CD4-positive, alpha-beta T cell treated with Interleukin-12 subunit alpha and Interleukin-12 subunit beta, for 1 hour (primary cell): ENCODE measurements around the gene LMAN2L.
A peak's percentile ranks its signal among the peaks of the same experiment; 100 is the strongest.

Source experiments
- DNase-seq: peaks from one replicate; pipeline ENCODE4 v3.0.0-alpha.2; 2020

LMAN2L gene

DNA sequence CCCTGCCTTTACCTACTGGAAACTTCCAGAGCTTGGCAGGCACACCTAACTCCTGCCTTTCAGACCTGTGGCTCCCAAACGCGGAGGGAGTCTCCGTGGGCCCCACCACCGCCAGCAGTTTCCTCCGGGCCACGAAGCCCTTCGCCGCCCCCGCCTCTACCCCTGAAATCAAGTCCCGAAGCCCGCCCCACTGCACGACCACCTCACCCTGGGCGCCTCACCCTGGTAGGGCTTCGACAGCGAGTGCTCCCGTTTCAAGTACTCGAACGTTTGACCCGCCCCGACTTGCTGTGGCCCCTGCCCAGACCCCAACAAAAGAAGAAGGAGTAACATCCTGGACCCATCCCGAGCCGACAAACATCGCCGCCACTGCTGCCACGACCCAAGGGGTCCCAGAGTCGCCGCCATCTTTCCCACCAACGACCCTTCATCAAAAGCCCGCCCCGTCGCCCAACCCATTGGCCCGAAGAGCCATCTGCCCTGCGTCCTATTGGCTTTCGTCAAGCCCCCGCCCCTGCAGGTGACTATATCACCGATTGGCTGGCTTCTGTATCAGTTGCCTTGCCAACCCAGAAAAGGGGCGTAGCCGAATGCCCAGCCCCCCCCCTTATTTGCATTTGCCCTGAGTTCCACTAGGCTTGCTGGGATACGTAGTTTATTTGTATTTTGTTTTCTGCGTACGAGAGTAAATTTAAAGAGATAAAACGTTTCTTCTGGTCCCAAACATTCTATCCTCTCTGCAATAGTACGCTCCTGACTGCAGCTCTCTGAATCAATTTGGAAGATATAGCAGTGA, at the start of gene LMAN2L:
LMAN2L (minus strand) TSS at position 432 of the 796 bp plus-strand sequence; CDS start at position 408, 24 bp downstream.
- DNase-seq = peak; percentile 97

GRCh38 chr2:96789245-96789617, 49.4 kb upstream of the LMAN2L start:
- no peak for DNase-seq

- DNase-seq = no peak
Measured at GRCh38 chr2:96788442-96789244, 48.8 kb upstream of the LMAN2L start.

- no peak for DNase-seq
Measured at GRCh38 chr2:96787411-96787810, 47.5 kb upstream of the LMAN2L start.

DNA sequence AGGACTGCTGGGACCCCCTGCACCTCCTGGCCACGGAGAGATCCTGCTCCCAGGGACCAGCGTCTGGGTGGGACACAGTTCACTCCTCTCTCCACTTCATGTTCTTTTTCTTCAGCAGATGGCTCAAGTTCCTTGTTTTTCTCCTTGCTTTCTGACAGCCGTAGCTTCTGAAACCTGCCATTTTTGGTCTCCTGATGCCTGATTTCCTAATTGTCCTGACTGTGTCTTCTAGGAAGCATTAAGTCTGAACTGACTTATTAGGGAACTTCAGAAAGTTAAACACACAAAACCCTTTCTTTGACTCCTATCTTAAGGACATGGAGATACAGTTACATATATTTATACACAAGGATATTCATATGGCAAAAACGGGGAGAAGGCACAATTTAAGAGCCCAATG, 43.5 kb upstream of the LMAN2L start:
- DNase-seq = no peak

DNA sequence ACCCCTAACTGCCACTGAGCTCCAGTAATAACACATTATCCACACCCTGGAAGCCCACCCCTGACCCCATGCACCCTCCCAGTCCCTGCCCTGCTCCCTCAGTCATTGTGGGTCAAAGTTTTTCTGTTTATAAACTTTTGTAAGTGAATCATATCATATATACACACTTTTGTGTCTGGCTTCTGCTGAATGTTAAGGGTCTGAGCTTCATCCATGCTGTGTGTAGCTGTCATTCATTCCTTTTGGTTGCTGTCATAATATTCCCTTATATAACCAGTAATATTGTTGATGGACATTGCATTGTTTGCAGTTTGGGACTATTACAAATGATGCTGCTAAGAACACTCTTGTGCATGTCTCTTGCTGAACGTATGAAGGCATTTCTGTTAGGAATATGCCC, 35.3 kb upstream of the LMAN2L start:
- no peak for DNase-seq

- DNase-seq = peak; percentile 67
Measured at GRCh38 chr2:96773922-96774321, 34.1 kb upstream of the LMAN2L start.

- no peak for DNase-seq
Measured at GRCh38 chr2:96772903-96773671, 33.2 kb upstream of the LMAN2L start.

- no peak for DNase-seq
Measured at GRCh38 chr2:96771796-96772618, 32.1 kb upstream of the LMAN2L start.

DNA sequence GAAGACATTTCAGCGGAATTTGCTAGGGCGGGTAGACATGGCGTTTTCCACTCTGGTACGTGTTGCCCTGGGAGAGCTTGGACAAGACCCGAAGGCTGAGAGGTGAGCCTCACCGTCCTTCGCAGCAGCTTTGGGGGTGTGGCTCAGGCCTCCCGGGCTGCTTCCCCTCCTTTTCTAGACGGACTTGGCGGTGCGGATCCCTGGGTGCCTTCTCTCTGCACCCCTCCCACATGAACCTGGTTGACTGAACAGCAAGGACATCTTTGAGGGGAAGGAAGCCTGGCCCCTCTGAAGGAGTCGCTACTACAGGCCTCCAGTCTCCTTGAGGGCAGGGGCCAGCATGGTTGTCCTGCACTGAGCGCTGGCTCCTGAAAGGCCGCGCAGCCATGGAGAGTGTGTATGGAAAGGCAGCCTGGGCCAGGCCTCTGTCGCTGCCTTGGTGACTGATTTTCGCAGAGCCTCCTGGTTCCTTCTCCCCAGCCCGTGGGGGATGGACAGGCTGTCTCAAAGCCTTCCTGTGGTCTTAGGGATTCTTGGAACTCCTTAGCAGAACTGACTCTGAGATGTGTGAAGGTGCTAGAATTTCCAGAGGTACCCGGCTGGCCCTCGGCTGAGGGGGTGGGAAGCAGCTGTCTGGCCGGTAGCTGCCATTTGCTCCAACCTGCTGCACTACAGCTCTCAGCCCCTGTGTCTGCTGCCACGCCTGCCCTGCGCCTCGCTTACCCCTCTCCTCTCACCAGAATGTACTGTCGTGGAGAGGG, 30.8 kb upstream of the LMAN2L start:
- no peak for DNase-seq

DNA sequence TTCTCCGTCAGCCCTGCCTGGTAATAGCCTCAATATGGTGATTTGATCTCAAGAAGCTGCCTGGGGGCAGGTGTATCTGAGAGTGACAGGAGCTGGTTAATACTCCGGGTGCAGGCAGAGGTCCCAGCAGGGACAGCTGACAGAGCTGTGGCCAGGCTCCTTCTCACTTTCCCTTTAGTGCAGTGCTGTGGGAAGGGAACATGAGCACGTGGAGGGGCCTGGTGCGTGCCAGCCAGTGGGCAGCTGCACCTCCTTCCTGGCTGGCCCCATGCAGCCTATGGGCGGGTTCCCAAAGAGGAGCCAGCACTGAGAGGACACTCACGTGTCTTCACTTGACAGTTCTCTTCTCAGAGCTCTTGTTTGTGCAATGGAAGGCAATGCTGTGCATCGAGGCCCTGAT, 29.9 kb upstream of the LMAN2L start:
- no peak for DNase-seq

DNA sequence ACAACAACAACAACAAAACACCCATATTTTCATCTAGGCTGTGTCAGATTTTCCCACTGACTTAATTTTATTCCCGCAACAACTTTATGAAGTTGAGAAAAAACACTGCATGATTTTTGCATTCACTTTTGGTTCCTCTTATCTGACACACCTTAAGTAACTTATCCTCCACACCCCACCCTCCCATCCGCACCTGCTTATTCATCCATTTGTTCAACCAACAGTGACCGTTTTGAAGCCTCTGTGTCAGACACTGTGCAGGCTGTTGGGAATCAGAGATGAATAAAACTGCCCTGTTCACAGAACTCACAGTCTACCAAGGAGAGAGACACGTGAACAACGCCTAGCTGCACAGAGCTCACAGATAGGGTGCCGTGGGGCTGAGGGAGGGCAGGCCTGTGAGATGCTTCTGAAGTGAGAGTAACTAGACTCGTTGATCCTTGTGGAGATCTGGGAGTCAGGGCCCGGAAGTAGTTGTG, 28.3 kb upstream of the LMAN2L start:
- DNase-seq = no peak

- DNase-seq = no peak
Measured at GRCh38 chr2:96767135-96767871, 27.4 kb upstream of the LMAN2L start.

DNA sequence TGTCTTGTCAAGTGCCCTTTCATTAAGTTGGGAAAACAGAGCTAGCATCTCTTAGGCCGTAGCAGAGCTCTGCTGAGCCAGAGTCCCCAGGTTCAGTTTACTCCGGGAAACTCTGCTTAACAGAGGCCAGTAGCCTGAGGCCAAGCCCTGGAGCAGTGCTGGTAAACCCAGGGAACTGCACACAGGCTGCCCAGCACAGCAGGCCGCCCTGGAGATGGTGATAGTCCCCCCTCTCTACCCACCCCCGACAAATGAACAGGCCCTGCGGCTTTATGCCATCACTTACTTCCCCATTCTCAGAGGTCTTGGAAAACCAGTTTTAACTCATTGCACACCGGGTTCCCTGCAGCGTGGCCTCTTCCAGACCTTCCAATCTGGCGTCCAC, 24.4 kb upstream of the LMAN2L start:
- DNase-seq = no peak

DNA sequence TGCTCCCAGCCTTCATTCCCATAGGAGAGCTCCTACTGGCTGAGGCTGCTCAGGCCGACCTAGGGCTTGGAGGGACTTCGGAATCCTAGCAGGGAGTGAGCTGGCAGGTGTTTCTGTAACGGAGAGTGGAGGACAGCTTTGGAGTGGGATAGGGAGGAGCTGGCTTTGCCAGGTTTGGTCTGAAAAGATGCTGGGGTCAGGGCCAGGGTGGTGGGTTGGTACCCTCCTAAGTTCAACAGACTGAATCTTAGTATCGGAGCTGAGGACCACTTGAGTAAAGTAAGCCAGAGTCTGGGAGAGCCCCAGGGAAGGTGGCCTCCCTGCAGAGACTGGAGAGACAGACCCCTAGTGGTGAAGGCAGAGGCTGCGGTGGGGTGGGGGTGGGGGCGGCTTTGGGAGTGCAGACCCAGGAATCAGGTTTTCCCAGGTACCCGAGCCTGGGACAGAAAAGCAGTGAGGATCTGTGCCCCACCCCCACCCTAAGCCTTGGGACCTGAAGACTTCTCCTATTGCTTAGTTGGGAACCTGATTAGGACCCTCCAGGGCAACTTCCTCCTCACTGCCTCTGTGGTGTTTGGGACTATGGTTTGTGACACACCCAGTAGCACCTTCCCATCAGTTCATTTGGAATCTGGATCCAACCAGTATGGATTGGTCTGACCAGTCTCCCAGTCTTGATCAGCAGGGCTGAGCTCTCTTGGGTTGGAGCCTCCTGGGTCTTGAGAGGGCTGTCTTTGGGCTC, 23.8 kb upstream of the LMAN2L start:
- DNase-seq = no peak

DNA sequence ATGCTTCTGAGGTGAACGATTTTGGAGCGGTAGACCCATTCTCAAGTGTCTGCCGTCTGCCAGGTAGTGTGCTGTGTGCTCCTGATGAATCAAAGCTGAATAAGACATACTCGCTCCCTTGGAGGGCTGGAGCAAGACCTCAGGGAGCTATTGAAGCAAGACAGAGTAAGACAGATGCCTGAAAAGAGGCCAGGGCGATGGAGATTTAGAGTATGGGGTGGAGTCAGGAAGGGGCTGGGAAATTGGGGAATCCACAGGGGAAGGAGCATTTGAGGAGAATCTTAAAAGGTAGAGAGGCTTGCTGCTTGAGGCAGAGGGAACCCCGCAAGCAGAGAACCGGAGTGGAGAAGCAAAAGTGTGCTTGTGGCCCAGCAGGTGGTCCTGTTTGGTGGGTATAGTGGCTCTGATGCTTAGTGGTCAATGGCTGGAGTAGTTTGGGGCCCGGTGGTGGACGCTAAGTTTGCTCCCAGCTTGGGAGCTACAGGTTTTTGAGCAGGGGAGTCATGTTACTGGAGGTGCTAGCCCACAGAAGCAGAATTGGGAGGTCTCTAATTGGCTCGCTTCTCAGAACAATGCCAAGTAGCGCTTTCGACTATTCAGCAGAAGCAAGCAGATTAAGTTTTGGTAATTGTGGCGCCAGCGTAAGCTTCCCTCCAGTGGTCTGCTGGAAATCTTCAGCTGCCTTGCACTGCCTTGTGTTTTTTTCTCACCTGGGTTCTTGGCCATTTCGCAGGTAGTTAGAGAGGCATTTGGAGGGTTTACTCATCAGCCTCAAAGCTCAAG, 22.9 kb upstream of the LMAN2L start:
- no peak for DNase-seq

GRCh38 chr2:96760986-96761832, 21.3 kb upstream of the LMAN2L start:
- no peak for DNase-seq
